ENCODE measurements around the gene PLA2G10. TPM values are rescaled to one million over a fixed set of nuclear protein-coding genes. Genes with fewer than 3 reads are reported as not detected.
"Not testable (repeated sequence)": the region's sequence is repeated elsewhere in the genome, so short reads cannot be mapped to it uniquely, and the experiment has no call there.

Gene PLA2G10
- total RNA-seq, 1 donor from 2014 or later = not detected

GRCh38 chr16:14703156-14704011, 9.3 kb upstream of the PLA2G10 start, which contains the start of gene NPIPA3:
NPIPA3 (plus strand) TSS chr16:14703411; CDS start chr16:14708944, 5,533 bp downstream.
- FAIRE-seq; H3K27ac Mint-ChIP-seq (ENCODE audit: unreplicated experiment): not testable (repeated sequence)

GRCh38 chr16:14702672-14703071, 8.6 kb upstream of the PLA2G10 start:
- H3K36me3 ChIP-seq (ENCODE audit: insufficient read depth, low read length); H3K9me3 Mint-ChIP-seq (ENCODE audit: unreplicated experiment); H3K4me1 ChIP-seq (ENCODE audit: insufficient read depth, low read length); H3K4me2 ChIP-seq (ENCODE audit: low read length); H3K27me3 Mint-ChIP-seq (ENCODE audit: low read depth, unreplicated experiment); H3K4me3 Mint-ChIP-seq (ENCODE audit: unreplicated experiment); H3K36me3 Mint-ChIP-seq (ENCODE audit: low read depth, unreplicated experiment); H3K27ac ChIP-seq (ENCODE audit: low read depth, low read length); H3K27ac Mint-ChIP-seq (ENCODE audit: unreplicated experiment); H2AFZ ChIP-seq (ENCODE audit: low read depth, low read length); DNase-seq (ENCODE audit: low read depth); H3K27me3 ChIP-seq (ENCODE audit: insufficient read depth, low read length); H3K4me1 Mint-ChIP-seq (ENCODE audit: low read depth, unreplicated experiment); H4K20me1 ChIP-seq (ENCODE audit: insufficient read depth, low read length); H3K4me3 ChIP-seq (ENCODE audit: insufficient read depth, low read depth, low read length); H3K9me3 ChIP-seq (ENCODE audit: insufficient read depth, low read depth, low read length); FAIRE-seq; H3K79me2 ChIP-seq (ENCODE audit: insufficient read depth, low read length); H3K9ac ChIP-seq (ENCODE audit: low read length): not testable (repeated sequence)

More at GRCh38 chr16:14703156-14704011, 9.3 kb upstream of the PLA2G10 start, which contains the start of gene NPIPA3:
- H2AFZ ChIP-seq (ENCODE audit: low read depth, low read length); H4K20me1 ChIP-seq (ENCODE audit: insufficient read depth, low read length); H3K9me3 Mint-ChIP-seq (ENCODE audit: unreplicated experiment); H3K9me3 ChIP-seq (ENCODE audit: insufficient read depth, low read depth, low read length); DNase-seq (ENCODE audit: low read depth); H3K27ac ChIP-seq (ENCODE audit: low read depth, low read length); H3K4me3 Mint-ChIP-seq (ENCODE audit: unreplicated experiment); H3K4me3 ChIP-seq (ENCODE audit: insufficient read depth, low read depth, low read length); H3K9ac ChIP-seq (ENCODE audit: low read length); H3K27me3 ChIP-seq (ENCODE audit: insufficient read depth, low read length); H3K4me1 ChIP-seq (ENCODE audit: insufficient read depth, low read length); H3K79me2 ChIP-seq (ENCODE audit: insufficient read depth, low read length); H3K4me2 ChIP-seq (ENCODE audit: low read length); H3K4me1 Mint-ChIP-seq (ENCODE audit: low read depth, unreplicated experiment); H3K36me3 Mint-ChIP-seq (ENCODE audit: low read depth, unreplicated experiment); H3K36me3 ChIP-seq (ENCODE audit: insufficient read depth, low read length); H3K27me3 Mint-ChIP-seq (ENCODE audit: low read depth, unreplicated experiment): not testable (repeated sequence)

- not testable (repeated sequence) for H3K27ac ChIP-seq (ENCODE audit: low read depth, low read length); H3K36me3 ChIP-seq (ENCODE audit: insufficient read depth, low read length); H3K36me3 Mint-ChIP-seq (ENCODE audit: low read depth, unreplicated experiment); DNase-seq (ENCODE audit: low read depth); H3K79me2 ChIP-seq (ENCODE audit: insufficient read depth, low read length); H3K9me3 ChIP-seq (ENCODE audit: insufficient read depth, low read depth, low read length); FAIRE-seq; H3K9ac ChIP-seq (ENCODE audit: low read length); H3K4me1 ChIP-seq (ENCODE audit: insufficient read depth, low read length); H3K4me3 Mint-ChIP-seq (ENCODE audit: unreplicated experiment); H3K4me3 ChIP-seq (ENCODE audit: insufficient read depth, low read depth, low read length); H3K27me3 ChIP-seq (ENCODE audit: insufficient read depth, low read length); H4K20me1 ChIP-seq (ENCODE audit: insufficient read depth, low read length); H3K27me3 Mint-ChIP-seq (ENCODE audit: low read depth, unreplicated experiment); H3K4me1 Mint-ChIP-seq (ENCODE audit: low read depth, unreplicated experiment); H2AFZ ChIP-seq (ENCODE audit: low read depth, low read length); H3K9me3 Mint-ChIP-seq (ENCODE audit: unreplicated experiment); H3K27ac Mint-ChIP-seq (ENCODE audit: unreplicated experiment); H3K4me2 ChIP-seq (ENCODE audit: low read length)
These were observed 7.8 kb upstream of the PLA2G10 start for GRCh38 chr16:14701859-14702258.

- H3K4me2 ChIP-seq (ENCODE audit: low read length) = peak overlapping the region; percentile 2
- H3K9me3 Mint-ChIP-seq (ENCODE audit: unreplicated experiment) = not testable (repeated sequence)
These were observed 8.0 kb downstream of the PLA2G10 start for GRCh38 chr16:14685870-14686793.

More at GRCh38 chr16:14685870-14686793, 8.0 kb downstream of the PLA2G10 start:
- not testable (repeated sequence) for H3K27ac ChIP-seq (ENCODE audit: low read depth, low read length); H3K79me2 ChIP-seq (ENCODE audit: insufficient read depth, low read length); H3K4me3 Mint-ChIP-seq (ENCODE audit: unreplicated experiment); H3K27ac Mint-ChIP-seq (ENCODE audit: unreplicated experiment); H3K36me3 ChIP-seq (ENCODE audit: insufficient read depth, low read length); H3K4me3 ChIP-seq (ENCODE audit: insufficient read depth, low read depth, low read length); H2AFZ ChIP-seq (ENCODE audit: low read depth, low read length); H3K9me3 ChIP-seq (ENCODE audit: insufficient read depth, low read depth, low read length); H3K4me1 ChIP-seq (ENCODE audit: insufficient read depth, low read length); H3K27me3 ChIP-seq (ENCODE audit: insufficient read depth, low read length); H3K36me3 Mint-ChIP-seq (ENCODE audit: low read depth, unreplicated experiment); H3K27me3 Mint-ChIP-seq (ENCODE audit: low read depth, unreplicated experiment); FAIRE-seq; H3K4me1 Mint-ChIP-seq (ENCODE audit: low read depth, unreplicated experiment); H3K9ac ChIP-seq (ENCODE audit: low read length); H4K20me1 ChIP-seq (ENCODE audit: insufficient read depth, low read length)
- DNase-seq (ENCODE audit: low read depth) = peak; percentile 49
